ENCODE results near the gene POLR2M.

- TF ChIP-seq, protein P1, sequence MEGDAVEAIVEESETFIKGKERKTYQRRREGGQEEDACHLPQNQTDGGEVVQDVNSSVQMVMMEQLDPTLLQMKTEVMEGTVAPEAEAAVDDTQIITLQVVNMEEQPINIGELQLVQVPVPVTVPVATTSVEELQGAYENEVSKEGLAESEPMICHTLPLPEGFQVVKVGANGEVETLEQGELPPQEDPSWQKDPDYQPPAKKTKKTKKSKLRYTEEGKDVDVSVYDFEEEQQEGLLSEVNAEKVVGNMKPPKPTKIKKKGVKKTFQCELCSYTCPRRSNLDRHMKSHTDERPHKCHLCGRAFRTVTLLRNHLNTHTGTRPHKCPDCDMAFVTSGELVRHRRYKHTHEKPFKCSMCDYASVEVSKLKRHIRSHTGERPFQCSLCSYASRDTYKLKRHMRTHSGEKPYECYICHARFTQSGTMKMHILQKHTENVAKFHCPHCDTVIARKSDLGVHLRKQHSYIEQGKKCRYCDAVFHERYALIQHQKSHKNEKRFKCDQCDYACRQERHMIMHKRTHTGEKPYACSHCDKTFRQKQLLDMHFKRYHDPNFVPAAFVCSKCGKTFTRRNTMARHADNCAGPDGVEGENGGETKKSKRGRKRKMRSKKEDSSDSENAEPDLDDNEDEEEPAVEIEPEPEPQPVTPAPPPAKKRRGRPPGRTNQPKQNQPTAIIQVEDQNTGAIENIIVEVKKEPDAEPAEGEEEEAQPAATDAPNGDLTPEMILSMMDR (IDR thresholded peaks at IDR 0.05): no peak
- TF ChIP-seq POLR2A (IDR thresholded peaks at IDR 0.05) (no peak), EP300 (IDR thresholded peaks at IDR 0.05) (no peak)
Measured at GRCh38 chr15:57697588-57697987, 8.9 kb upstream of the POLR2M start.
